Mesendoderm (in vitro differentiated cells): ENCODE measurements around the gene RALBP1.

Experiments used
- DNase-seq: peaks from one replicate; pipeline ENCODE4 v3.0.0; 2013
- H2AK5ac ChIP-seq: 2 replicates; pipeline ENCODE4 v1.6.1; 2013; ENCODE audit warnings: low read length, inconsistent platforms
- H2BK120ac ChIP-seq: 2 replicates; pipeline ENCODE4 v1.6.1; 2013; ENCODE audit warnings: low read depth, mild to moderate bottlenecking, low read length, moderate library complexity, mixed read lengths
- H2BK15ac ChIP-seq: replicated peaks from 2 replicates; pipeline ENCODE4 v1.6.1; 2013; ENCODE audit warnings: low read depth, mild to moderate bottlenecking, moderate library complexity
- H2BK5ac ChIP-seq: 2 replicates; pipeline ENCODE4 v1.6.1; 2013; ENCODE audit warnings: low read length, inconsistent platforms
- H3K18ac ChIP-seq: 2 replicates; pipeline ENCODE4 v1.6.1; 2013; ENCODE audit warnings: mild to moderate bottlenecking, low read length, mixed read lengths
- H3K23ac ChIP-seq: one replicate; pipeline ENCODE4 v1.6.1; 2013; ENCODE audit warnings: low read length
- H3K27ac ChIP-seq: 2 replicates; pipeline ENCODE4 v1.5.1; 2013; ENCODE audit warnings: low read depth, mild to moderate bottlenecking, inconsistent platforms, low read length, moderate library complexity
- H3K27me3 ChIP-seq: 2 replicates; pipeline ENCODE4 v1.6.1; 2013; ENCODE audit warnings: low read length, control low read depth, mild to moderate bottlenecking, inconsistent platforms; ENCODE audit not compliant: insufficient read depth, poor library complexity
- H3K36me3 ChIP-seq: 2 replicates; pipeline ENCODE4 v1.6.1; 2013; ENCODE audit warnings: low read length, inconsistent platforms; ENCODE audit not compliant: control insufficient read depth, insufficient read depth
- H3K4ac ChIP-seq: one replicate; pipeline ENCODE4 v1.6.1; 2013; ENCODE audit warnings: low read depth, mild to moderate bottlenecking, low read length, moderate library complexity
- H3K4me1 ChIP-seq: 2 replicates; pipeline ENCODE4 v1.6.1; 2013; ENCODE audit warnings: low read depth, low read length, inconsistent platforms; ENCODE audit not compliant: control insufficient read depth
- H3K4me2 ChIP-seq: 2 replicates; pipeline ENCODE4 v1.6.1; 2013; ENCODE audit warnings: low read length
- H3K4me3 ChIP-seq: 2 replicates; pipeline ENCODE4 v1.5.1; 2013; ENCODE audit warnings: mild to moderate bottlenecking, low read length
- H3K56ac ChIP-seq: one replicate; pipeline ENCODE4 v1.6.1; 2013; ENCODE audit warnings: low read length
- H3K79me1 ChIP-seq: 2 replicates; pipeline ENCODE4 v1.6.1; 2013; ENCODE audit warnings: low read length, inconsistent platforms
- H3K79me2 ChIP-seq: 2 replicates; pipeline ENCODE4 v1.6.1; 2013; ENCODE audit warnings: mild to moderate bottlenecking, low read length; ENCODE audit not compliant: control insufficient read depth, insufficient read depth
- H3K9ac ChIP-seq: 2 replicates; pipeline ENCODE4 v1.6.1; 2013; ENCODE audit warnings: low read length, inconsistent platforms
- H4K5ac ChIP-seq: one replicate; pipeline ENCODE4 v1.6.1; 2013; ENCODE audit warnings: low read length
- H4K8ac ChIP-seq: one replicate; pipeline ENCODE4 v1.6.1; 2013; ENCODE audit warnings: low read depth, mild to moderate bottlenecking, control low read depth, low read length, moderate library complexity
- WGBS: extraction: QIAGEN DNeasy Blood & Tissue Kit; methylation state at CpG from one replicate; pipeline ENCODE4 v1.1.7; 2013; ENCODE audit warnings: low lambda C conversion rate, missing lambda C conversion rate; ENCODE audit not compliant: insufficient coverage; ENCODE audit errors: extremely low coverage; 5-methylcytosine and 5-hydroxymethylcytosine counted together

The RALBP1 gene

GRCh38 chr18:9557250-9557943 lies 82.1 kb downstream of the RALBP1 start:
- no peak overlapping the region for H2AK5ac ChIP-seq
- no peak overlapping the region for H2BK15ac ChIP-seq
- no peak overlapping the region for H4K8ac ChIP-seq
- no peaks in the 10 kb centered on the region for H3K79me1 ChIP-seq
- no peak overlapping the region for H3K56ac ChIP-seq
- no peak overlapping the region for H3K4me3 ChIP-seq
- H3K4me1 ChIP-seq = no peaks in the 10 kb centered on the region
- no peaks in the 10 kb centered on the region for H3K27me3 ChIP-seq
- H2BK5ac ChIP-seq = no peak overlapping the region
- WGBS = no CpG with 5 or more reads among the region's 13 CpGs
- H3K23ac ChIP-seq = no peak overlapping the region
- no peak overlapping the region for H3K4ac ChIP-seq
- H3K27ac ChIP-seq = no peak overlapping the region
- H3K36me3 ChIP-seq = peaks cover 12% of the 10 kb centered on the region
- H3K9ac ChIP-seq = no peak overlapping the region
- no peak for DNase-seq
- no peak overlapping the region for H2BK120ac ChIP-seq
- H3K79me2 ChIP-seq = no peaks in the 10 kb centered on the region
- no peak overlapping the region for H3K4me2 ChIP-seq
- H3K18ac ChIP-seq = no peak overlapping the region
- no peak overlapping the region for H4K5ac ChIP-seq

GRCh38 chr18:9558387-9559064 lies 83.2 kb downstream of the RALBP1 start:
- Histone ChIP-seq H3K79me1 (no peaks in the 10 kb centered on the region), H2BK5ac (no peak overlapping the region), H3K27ac (no peak overlapping the region), H3K4me1 (no peaks in the 10 kb centered on the region), H4K8ac (no peak overlapping the region), H4K5ac (no peak overlapping the region), H2AK5ac (no peak overlapping the region), H3K27me3 (no peaks in the 10 kb centered on the region), H3K4me3 (no peak overlapping the region), H3K79me2 (no peaks in the 10 kb centered on the region), H3K36me3 (peaks cover 13% of the 10 kb centered on the region), H3K9ac (no peak overlapping the region), H2BK15ac (no peak overlapping the region), H3K18ac (no peak overlapping the region), H3K4me2 (no peak overlapping the region), H3K56ac (no peak overlapping the region), H3K4ac (no peak overlapping the region), H3K23ac (no peak overlapping the region), H2BK120ac (no peak overlapping the region)
- no CpG with 5 or more reads among the region's 4 CpGs for WGBS
- DNase-seq = no peak

GRCh38 chr18:9559253-9559652 lies 83.9 kb downstream of the RALBP1 start:
- no peak for DNase-seq
- Histone ChIP-seq H3K56ac (no peak overlapping the region), H4K8ac (no peak overlapping the region), H3K27me3 (no peaks in the 10 kb centered on the region), H3K4me1 (no peaks in the 10 kb centered on the region), H2AK5ac (no peak overlapping the region), H3K23ac (no peak overlapping the region), H2BK120ac (no peak overlapping the region), H4K5ac (no peak overlapping the region), H2BK15ac (no peak overlapping the region), H3K4me3 (no peak overlapping the region), H3K4me2 (no peak overlapping the region), H2BK5ac (no peak overlapping the region), H3K79me1 (no peaks in the 10 kb centered on the region), H3K18ac (no peak overlapping the region), H3K79me2 (no peaks in the 10 kb centered on the region), H3K27ac (no peak overlapping the region), H3K9ac (no peak overlapping the region), H3K36me3 (peaks cover 12% of the 10 kb centered on the region), H3K4ac (no peak overlapping the region)
- WGBS = no CpG with 5 or more reads among the region's 6 CpGs

GRCh38 chr18:9561759-9562158 lies 86.4 kb downstream of the RALBP1 start:
- no peak overlapping the region for H2BK15ac ChIP-seq
- H2BK5ac ChIP-seq = no peak overlapping the region
- no CpG with 5 or more reads among the region's 2 CpGs for whole genome bisulfite sequencing
- H3K4me1 ChIP-seq = no peaks in the 10 kb centered on the region
- no peak for DNase-seq
- H2BK120ac ChIP-seq = no peak overlapping the region
- no peak overlapping the region for H3K18ac ChIP-seq
- H3K79me2 ChIP-seq = no peaks in the 10 kb centered on the region
- H3K27ac ChIP-seq = no peak overlapping the region
- no peak overlapping the region for H2AK5ac ChIP-seq
- peaks cover 2% of the 10 kb centered on the region for H3K79me1 ChIP-seq
- no peak overlapping the region for H3K4me3 ChIP-seq
- H3K36me3 ChIP-seq = peaks cover 8% of the 10 kb centered on the region
- no peak overlapping the region for H3K4ac ChIP-seq
- no peak overlapping the region for H3K9ac ChIP-seq
- H4K5ac ChIP-seq = no peak overlapping the region
- H3K4me2 ChIP-seq = no peak overlapping the region
- H3K56ac ChIP-seq = no peak overlapping the region
- no peaks in the 10 kb centered on the region for H3K27me3 ChIP-seq
- H4K8ac ChIP-seq = no peak overlapping the region
- no peak overlapping the region for H3K23ac ChIP-seq

GRCh38 chr18:9562584-9562983 lies 87.3 kb downstream of the RALBP1 start:
- no CpG with 5 or more reads among the region's 4 CpGs for WGBS
- no peak overlapping the region for H3K18ac ChIP-seq
- H3K79me2 ChIP-seq = no peaks in the 10 kb centered on the region
- H3K27me3 ChIP-seq = no peaks in the 10 kb centered on the region
- no peak overlapping the region for H3K23ac ChIP-seq
- H3K9ac ChIP-seq = no peak overlapping the region
- H4K8ac ChIP-seq = no peak overlapping the region
- H3K79me1 ChIP-seq = peaks cover 2% of the 10 kb centered on the region
- no peak overlapping the region for H3K27ac ChIP-seq
- no peaks in the 10 kb centered on the region for H3K4me1 ChIP-seq
- H3K4ac ChIP-seq = no peak overlapping the region
- H3K36me3 ChIP-seq = peaks cover 8% of the 10 kb centered on the region
- no peak overlapping the region for H2BK15ac ChIP-seq
- H3K56ac ChIP-seq = no peak overlapping the region
- no peak overlapping the region for H3K4me2 ChIP-seq
- H3K4me3 ChIP-seq = no peak overlapping the region
- DNase-seq = no peak
- H2BK120ac ChIP-seq = no peak overlapping the region
- no peak overlapping the region for H2AK5ac ChIP-seq
- no peak overlapping the region for H2BK5ac ChIP-seq
- no peak overlapping the region for H4K5ac ChIP-seq
